PC-3 (cell line): ENCODE data around the gene CAPZB. TPM values are rescaled to one million over a fixed set of nuclear protein-coding genes. Genes with fewer than 3 reads are reported as not detected.

ENCODE experiments used
- ATAC-seq: fragments of 200-7000 bp; cut with Tn5 transposase; 2 replicates; pipeline ENCODE4 v1.9.1; 2020; ENCODE audit warnings: mild to moderate bottlenecking, moderate library complexity
- BruUV-seq: library from RNA; stranded (reverse); fragments of 400-500 nt; replicated peaks from 2 replicates; lab custom pipeline; 2021; lab: Mats Ljungman, UMichigan
- CTCF ChIA-PET: fragments of 300-600 bp; sonication (Branson Sonifier 250); formaldehyde crosslinking; loops from one replicate; lab custom pipeline; 2022; ENCODE audit warnings: antibody characterized with exemption; lab: Charles Lee
- POLR2A ChIA-PET: fragments of 300-600 bp; sonication (Branson Sonifier 250); formaldehyde crosslinking; loops from one replicate; lab custom pipeline; 2022; ENCODE audit warnings: antibody characterized with exemption; ENCODE audit not compliant: unreplicated experiment; lab: Charles Lee
- DNase-seq: peaks from one replicate; pipeline ENCODE4 v3.0.0-alpha.2; 2015
- H2AFZ ChIP-seq: fragments of 300-600 bp; sonication (generic); 2 replicates; pipeline ENCODE4 v1.6.0; 2016; ENCODE audit warnings: antibody characterized with exemption, low read length
- H3F3A ChIP-seq: fragments of 300-600 bp; sonication (generic); one replicate; pipeline ENCODE4 v1.6.0; 2017; ENCODE audit warnings: antibody characterized with exemption, low read length, control low read depth, mild to moderate bottlenecking; ENCODE audit not compliant: unreplicated experiment
- H3K27ac ChIP-seq: fragments of 300-600 bp; sonication (generic); 2 replicates; pipeline ENCODE4 v1.5.1; 2016; ENCODE audit warnings: mild to moderate bottlenecking, low read length
- H3K27me3 ChIP-seq: fragments of 300-600 bp; sonication (generic); 2 replicates; pipeline ENCODE4 v1.6.1; 2016; ENCODE audit warnings: low read length, mixed read lengths
- H3K36me3 ChIP-seq: fragments of 300-600 bp; sonication (generic); 2 replicates; pipeline ENCODE4 v1.6.1; 2016; ENCODE audit warnings: low read depth, mixed run types, low read length, mixed read lengths
- H3K4me1 ChIP-seq: fragments of 300-600 bp; sonication (generic); 2 replicates; pipeline ENCODE4 v1.5.1; 2016; ENCODE audit warnings: low read length; ENCODE audit not compliant: insufficient read depth
- H3K4me2 ChIP-seq: fragments of 300-600 bp; sonication (generic); 2 replicates; pipeline ENCODE4 v1.6.0; 2016; ENCODE audit warnings: low read length
- H3K4me3 ChIP-seq: fragments of 300-600 bp; sonication (generic); 2 replicates; pipeline ENCODE4 v1.5.1; 2016; ENCODE audit warnings: mild to moderate bottlenecking, low read length, mixed read lengths
- H3K79me2 ChIP-seq: fragments of 300-600 bp; sonication (generic); 2 replicates; pipeline ENCODE4 v1.6.1; 2017; ENCODE audit warnings: low read length, mixed read lengths
- H3K9ac ChIP-seq: fragments of 300-600 bp; sonication (generic); 2 replicates; pipeline ENCODE4 v1.6.0; 2016; ENCODE audit warnings: mild to moderate bottlenecking, low read length
- H3K9me2 ChIP-seq: fragments of 300-600 bp; sonication (generic); replicated peaks from 2 replicates; pipeline ENCODE4 v1.6.1; 2016; ENCODE audit warnings: mixed run types, low read length, mixed read lengths
- H3K9me3 ChIP-seq: fragments of 300-600 bp; sonication (generic); 2 replicates; pipeline ENCODE4 v1.6.1; 2016; ENCODE audit warnings: low read length, mixed read lengths
- H4K20me1 ChIP-seq: fragments of 300-600 bp; sonication (generic); 2 replicates; pipeline ENCODE4 v1.6.1; 2016; ENCODE audit warnings: low read length, mixed read lengths
- EZH2 ChIP-seq: fragments of 300-600 bp; sonication (generic); IDR thresholded peaks from one replicate; pipeline ENCODE4 v1.6.1; 2017; ENCODE audit warnings: antibody characterized with exemption, mild to moderate bottlenecking, low read length; ENCODE audit not compliant: unreplicated experiment
- EZH2phosphoT487 ChIP-seq: fragments of 300-600 bp; sonication (generic); IDR thresholded peaks from 2 replicates; pipeline ENCODE4 v1.6.1; 2018; ENCODE audit warnings: mild to moderate bottlenecking, antibody characterized with exemption, low read length, borderline replicate concordance
- intact Hi-C: fragments of 100-400 bp; cut with micrococcal nuclease; formaldehyde crosslinking; loops from 2 replicates; pipeline ENCODE4 v1.9.0; 2023
- total RNA-seq: library from RNA; depleted of rRNA; stranded (reverse); fragments of >200 nt; gene quantifications from 2 replicates; pipeline ENCODE4 v1.2.3, GENCODE V29; 2014
- TF ChIP-seq, protein P1 (sequence below): fragments of 300-600 bp; sonication (generic); conservative IDR thresholded peaks from 2 replicates; pipeline ENCODE4 v1.5.1; 2017; ENCODE audit warnings: antibody characterized with exemption, low read depth, mild to moderate bottlenecking, low read length

Gene CAPZB
- total RNA-seq, 1 experiment from 2014 or later = 86.7 TPM

DNA sequence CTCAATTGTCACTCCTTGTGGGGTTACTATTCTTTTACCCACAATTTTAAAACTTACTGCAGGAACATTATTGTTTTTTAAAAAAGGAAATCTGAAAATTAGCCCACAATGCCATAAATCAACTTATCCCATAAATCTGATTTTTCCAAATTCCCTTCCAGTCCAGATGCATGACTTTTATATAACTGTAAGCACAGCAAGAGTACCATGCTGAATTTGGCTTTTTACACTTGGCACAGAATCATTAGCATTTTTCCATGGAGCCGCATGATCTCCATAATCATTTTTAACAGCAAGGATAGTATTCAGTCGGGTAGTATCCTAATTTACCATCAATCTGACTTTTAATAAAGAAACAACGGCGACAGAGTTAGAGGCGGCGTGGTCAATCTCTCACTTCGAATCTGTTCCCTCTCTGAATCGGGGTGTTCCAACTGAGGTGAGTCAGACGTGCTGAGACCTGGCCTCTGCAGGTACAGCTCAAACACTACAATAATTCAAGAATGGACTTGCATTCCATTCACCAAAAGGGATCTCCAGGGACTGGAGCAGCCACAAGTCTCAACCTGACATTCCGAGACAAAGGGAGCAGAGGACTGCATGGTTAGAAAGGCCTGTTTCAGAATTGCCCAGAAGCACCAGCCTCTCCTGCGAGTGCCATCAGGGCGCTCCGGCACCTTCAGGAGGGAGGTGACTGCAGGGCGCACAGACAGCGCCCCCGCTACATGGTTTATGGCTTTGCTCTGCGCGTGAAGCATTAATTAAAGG, 124.3 kb downstream of the CAPZB start:
- BruUV-seq = no TSS peak
- Histone ChIP-seq H3K4me2 (peak overlapping the region; percentile 19; the same call in 1 of the 2 replicates), H2AFZ (no peak overlapping the region), H3K9ac (no peak overlapping the region), H3K9me2 (no peaks in the 10 kb centered on the region), H3K27me3 (no peaks in the 10 kb centered on the region), H4K20me1 (peaks cover 13% of the 10 kb centered on the region; the same call in 1 of the 2 replicates), H3K9me3 (no peaks in the 10 kb centered on the region), H3K27ac (no peak overlapping the region), H3K4me1 (peaks cover 20% of the 10 kb centered on the region), H3K4me3 (no peak overlapping the region), H3K36me3 (peaks cover 13% of the 10 kb centered on the region; the same call in 1 of the 2 replicates), H3K79me2 (peaks cover 17% of the 10 kb centered on the region), H3F3A (no peaks in the 10 kb centered on the region)
- POLR2A ChIA-PET = no interaction called here
- no peak for TF ChIP-seq EZH2phosphoT487
- TF ChIP-seq EZH2 = no peak
- TF ChIP-seq, protein P1, sequence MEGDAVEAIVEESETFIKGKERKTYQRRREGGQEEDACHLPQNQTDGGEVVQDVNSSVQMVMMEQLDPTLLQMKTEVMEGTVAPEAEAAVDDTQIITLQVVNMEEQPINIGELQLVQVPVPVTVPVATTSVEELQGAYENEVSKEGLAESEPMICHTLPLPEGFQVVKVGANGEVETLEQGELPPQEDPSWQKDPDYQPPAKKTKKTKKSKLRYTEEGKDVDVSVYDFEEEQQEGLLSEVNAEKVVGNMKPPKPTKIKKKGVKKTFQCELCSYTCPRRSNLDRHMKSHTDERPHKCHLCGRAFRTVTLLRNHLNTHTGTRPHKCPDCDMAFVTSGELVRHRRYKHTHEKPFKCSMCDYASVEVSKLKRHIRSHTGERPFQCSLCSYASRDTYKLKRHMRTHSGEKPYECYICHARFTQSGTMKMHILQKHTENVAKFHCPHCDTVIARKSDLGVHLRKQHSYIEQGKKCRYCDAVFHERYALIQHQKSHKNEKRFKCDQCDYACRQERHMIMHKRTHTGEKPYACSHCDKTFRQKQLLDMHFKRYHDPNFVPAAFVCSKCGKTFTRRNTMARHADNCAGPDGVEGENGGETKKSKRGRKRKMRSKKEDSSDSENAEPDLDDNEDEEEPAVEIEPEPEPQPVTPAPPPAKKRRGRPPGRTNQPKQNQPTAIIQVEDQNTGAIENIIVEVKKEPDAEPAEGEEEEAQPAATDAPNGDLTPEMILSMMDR = no peak
- peak; percentile 21 for ATAC-seq
- CTCF ChIA-PET = no interaction called here
- DNase-seq = no peak
- intact Hi-C loops = no loop called here

DNA sequence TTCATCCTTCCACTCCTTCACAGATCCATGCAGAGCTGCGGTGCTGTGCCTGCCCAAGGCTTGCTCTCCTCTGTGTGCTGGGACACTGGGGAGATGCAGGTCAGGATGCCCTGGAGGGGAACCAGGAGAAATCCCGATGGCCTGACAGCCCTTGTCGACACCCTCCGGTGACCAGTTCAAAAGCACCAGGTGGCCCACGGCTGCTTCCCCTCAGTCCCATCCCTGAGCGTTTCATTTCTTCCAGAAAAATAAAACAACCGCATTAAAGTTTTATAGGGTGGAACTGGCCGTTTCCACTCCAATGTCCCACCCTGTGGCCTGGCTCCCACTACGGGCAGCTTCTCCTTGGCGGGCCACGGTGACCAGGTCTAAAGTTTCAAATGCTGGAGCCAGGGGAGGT, 124.9 kb downstream of the CAPZB start:
- ChIA-PET CTCF (no interaction called here), POLR2A (no interaction called here)
- peaks cover 16% of the 10 kb centered on the region; the same call in 1 of the 2 replicates for H3K36me3 ChIP-seq
- DNase-seq (no peak), ATAC-seq (no peak)
- H3K4me3 ChIP-seq = no peak overlapping the region
- H3K4me1 ChIP-seq = peaks cover 20% of the 10 kb centered on the region
- H2AFZ ChIP-seq = no peak overlapping the region
- TF ChIP-seq, protein P1 = no peak
- TF ChIP-seq EZH2phosphoT487 (no peak), EZH2 (no peak)
- intact Hi-C loops = no loop called here
- H3K79me2 ChIP-seq = peaks cover 17% of the 10 kb centered on the region
- H4K20me1 ChIP-seq = peaks cover 13% of the 10 kb centered on the region; the same call in 1 of the 2 replicates
- H3K9ac ChIP-seq = no peak overlapping the region
- no TSS peak for BruUV-seq
- H3K27me3 ChIP-seq = no peaks in the 10 kb centered on the region
- no peak overlapping the region for H3K27ac ChIP-seq
- no peaks in the 10 kb centered on the region for H3F3A ChIP-seq
- no peak overlapping the region for H3K4me2 ChIP-seq
- H3K9me2 ChIP-seq = no peaks in the 10 kb centered on the region
- H3K9me3 ChIP-seq = no peaks in the 10 kb centered on the region

DNA sequence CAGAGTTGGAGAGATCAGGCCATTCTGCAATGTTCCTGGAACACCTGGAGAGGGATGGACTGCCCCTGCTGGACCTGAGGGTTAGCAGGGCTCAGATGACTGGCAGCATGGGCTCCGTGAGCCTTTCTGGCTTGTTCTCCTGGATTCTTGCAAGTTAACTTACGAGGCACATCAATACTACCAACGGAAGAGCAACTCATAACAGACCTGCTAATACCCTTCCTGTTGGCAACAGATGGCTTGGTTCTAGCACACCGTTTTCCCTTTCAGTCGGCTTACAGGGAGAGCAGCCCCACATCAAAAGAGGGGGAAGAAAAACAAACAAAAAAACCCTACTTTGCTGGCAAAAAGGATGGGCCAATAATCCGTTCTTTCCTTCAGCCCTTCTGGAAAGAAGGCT, 125.3 kb downstream of the CAPZB start:
- Histone ChIP-seq H3K79me2 (peaks cover 17% of the 10 kb centered on the region), H3K9me3 (no peaks in the 10 kb centered on the region), H3F3A (no peaks in the 10 kb centered on the region), H3K4me2 (no peak overlapping the region), H2AFZ (no peak overlapping the region), H3K9ac (no peak overlapping the region), H3K36me3 (peaks cover 16% of the 10 kb centered on the region; the same call in 1 of the 2 replicates), H3K27me3 (no peaks in the 10 kb centered on the region), H3K4me1 (peaks cover 20% of the 10 kb centered on the region), H3K4me3 (no peak overlapping the region), H3K9me2 (no peaks in the 10 kb centered on the region), H3K27ac (no peak overlapping the region), H4K20me1 (peaks cover 13% of the 10 kb centered on the region; the same call in 1 of the 2 replicates)
- BruUV-seq = no TSS peak
- DNase-seq = no peak
- intact Hi-C loops = no loop called here
- CTCF ChIA-PET = no interaction called here
- POLR2A ChIA-PET = no interaction called here
- no peak for TF ChIP-seq EZH2
- no peak for ATAC-seq
